Measurements from ENCODE around the gene EEF2KMT. TPM values are rescaled to one million over a fixed set of nuclear protein-coding genes. Genes with fewer than 3 reads are reported as not detected.
A peak's percentile ranks its signal among the peaks of the same experiment; 100 is the strongest.
"Not testable (repeated sequence)": the region's sequence is repeated elsewhere in the genome, so short reads cannot be mapped to it uniquely, and the experiment has no call there.

EEF2KMT gene
- total and polyA plus RNA-seq, 10 donors: 4.5 to 11.7 (median 7.4) TPM

DNA sequence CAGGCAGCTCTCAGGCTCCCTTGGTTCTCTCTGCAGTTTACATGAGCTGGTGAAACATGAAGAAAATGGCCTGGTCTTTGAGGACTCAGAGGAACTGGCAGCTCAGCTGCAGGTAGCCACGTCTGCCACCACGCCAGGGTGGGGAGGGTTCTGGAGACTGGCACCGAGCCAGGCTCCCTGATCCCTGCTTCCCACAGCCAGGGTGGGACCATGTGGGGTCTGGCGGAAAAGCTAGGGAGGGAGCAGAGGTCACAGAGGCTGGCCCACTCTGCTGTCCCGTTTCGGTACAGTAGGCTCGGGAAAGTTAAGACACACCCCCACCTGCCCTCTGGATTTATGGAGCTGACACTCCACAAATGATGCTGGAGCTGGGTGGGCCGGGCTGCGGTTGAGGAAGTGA lies 13.9 kb downstream of the EEF2KMT start:
- H3K27ac ChIP-seq; intact Hi-C loops (cut with DNase I; ENCODE audit: low total_unique reads); H3K4me3 ChIP-seq; H3K4me1 ChIP-seq; H3K27me3 ChIP-seq (replicated peaks in 1 of 7); H3K9me3 ChIP-seq: not testable (repeated sequence)
- 90 to 96% (median 91%) methylated on average over 9 of the region's 9 CpGs for WGBS, 5 donors
- peaks cover 0 to 95% (median 46%) of the 10 kb centered on the region in 6 donors for H3K36me3 ChIP-seq
- DNase-seq: peak; percentile 38
- peak in 1 of 3 donors; percentile 14 for TF ChIP-seq POLR2AphosphoS5 (IDR thresholded peaks at IDR 0.05)

DNA sequence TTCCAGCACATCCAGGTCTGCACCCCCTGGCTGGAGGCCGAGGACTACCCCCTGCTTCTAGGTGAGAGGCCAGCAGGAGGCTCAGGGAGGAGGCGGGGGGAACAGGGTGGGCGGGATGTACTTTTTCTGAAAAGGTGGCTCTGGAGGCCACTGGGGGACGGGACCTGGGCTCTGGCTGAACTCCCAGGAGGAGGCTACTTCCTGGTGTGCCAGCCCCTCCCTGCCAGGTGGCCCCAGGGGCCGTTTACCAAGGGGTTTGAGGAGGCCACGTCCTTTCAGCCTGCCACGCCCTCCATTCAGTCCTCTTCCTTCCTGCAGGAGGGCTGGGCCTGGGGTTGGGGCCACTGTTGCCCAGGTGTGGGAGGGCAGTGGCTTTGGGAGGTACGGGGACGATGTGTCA lies 16.6 kb downstream of the EEF2KMT start:
- H3K27me3 ChIP-seq (replicated peaks in 1 of 7); H3K4me1 ChIP-seq; DNase-seq; intact Hi-C loops (cut with DNase I; ENCODE audit: low total_unique reads); H3K9me3 ChIP-seq; H3K4me3 ChIP-seq; H3K27ac ChIP-seq: not testable (repeated sequence)
- H3K36me3 ChIP-seq: peaks cover 0 to 99% (median 65%) of the 10 kb centered on the region in 6 donors
- 61 to 74% (median 70%) methylated on average over 7 to 9 of the region's 9 CpGs for whole genome bisulfite sequencing, 5 donors

- H3K27me3 ChIP-seq (replicated peaks in 1 of 7); DNase-seq; H3K4me3 ChIP-seq; intact Hi-C loops (cut with DNase I; ENCODE audit: low total_unique reads); H3K4me1 ChIP-seq; H3K9me3 ChIP-seq; H3K27ac ChIP-seq: not testable (repeated sequence)
- WGBS, 5 donors: 86 to 95% (median 93%) methylated on average over 7 to 12 of the region's 12 CpGs
- peaks cover 0 to 99% (median 71%) of the 10 kb centered on the region in 6 donors for H3K36me3 ChIP-seq
Measured at GRCh38 chr16:5080461-5080860, 17.1 kb downstream of the EEF2KMT start.

DNA sequence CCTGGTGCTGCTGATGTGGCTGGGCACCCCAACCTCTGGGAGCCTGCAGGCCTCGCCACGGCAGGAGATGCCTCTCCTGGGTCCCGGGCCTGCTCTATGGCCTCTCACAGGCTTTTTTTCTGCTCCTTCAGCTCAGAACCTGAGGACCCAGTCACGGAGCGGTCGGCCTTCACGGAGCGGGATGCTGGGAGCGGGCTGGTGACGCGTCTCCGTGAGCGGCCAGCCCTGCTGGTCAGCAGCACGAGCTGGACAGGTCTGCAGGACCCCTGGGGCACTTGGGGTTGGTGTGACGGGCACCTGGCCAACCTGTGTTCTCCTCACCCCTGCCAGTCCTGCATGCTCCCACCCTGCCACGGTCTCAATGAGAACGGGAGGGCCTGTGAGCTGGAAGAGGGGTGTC lies 19.0 kb downstream of the EEF2KMT start:
- no peak for DNase-seq
- peaks cover 0 to 100% (median 68%) of the 10 kb centered on the region in 6 donors for H3K36me3 ChIP-seq
- intact Hi-C loops (cut with DNase I; ENCODE audit: low total_unique reads): no loop called here
- TF ChIP-seq POLR2AphosphoS5 (IDR thresholded peaks at IDR 0.05) (no peak), POLR2A (IDR thresholded peaks at IDR 0.05) (no peak)
- TF ChIP-seq, protein P1, sequence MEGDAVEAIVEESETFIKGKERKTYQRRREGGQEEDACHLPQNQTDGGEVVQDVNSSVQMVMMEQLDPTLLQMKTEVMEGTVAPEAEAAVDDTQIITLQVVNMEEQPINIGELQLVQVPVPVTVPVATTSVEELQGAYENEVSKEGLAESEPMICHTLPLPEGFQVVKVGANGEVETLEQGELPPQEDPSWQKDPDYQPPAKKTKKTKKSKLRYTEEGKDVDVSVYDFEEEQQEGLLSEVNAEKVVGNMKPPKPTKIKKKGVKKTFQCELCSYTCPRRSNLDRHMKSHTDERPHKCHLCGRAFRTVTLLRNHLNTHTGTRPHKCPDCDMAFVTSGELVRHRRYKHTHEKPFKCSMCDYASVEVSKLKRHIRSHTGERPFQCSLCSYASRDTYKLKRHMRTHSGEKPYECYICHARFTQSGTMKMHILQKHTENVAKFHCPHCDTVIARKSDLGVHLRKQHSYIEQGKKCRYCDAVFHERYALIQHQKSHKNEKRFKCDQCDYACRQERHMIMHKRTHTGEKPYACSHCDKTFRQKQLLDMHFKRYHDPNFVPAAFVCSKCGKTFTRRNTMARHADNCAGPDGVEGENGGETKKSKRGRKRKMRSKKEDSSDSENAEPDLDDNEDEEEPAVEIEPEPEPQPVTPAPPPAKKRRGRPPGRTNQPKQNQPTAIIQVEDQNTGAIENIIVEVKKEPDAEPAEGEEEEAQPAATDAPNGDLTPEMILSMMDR (IDR thresholded peaks at IDR 0.05 in 8 of 11, conservative IDR thresholded peaks at IDR 0.05 in 3 of 11): no peak
- no peaks in the 10 kb centered on the region for H3K27me3 ChIP-seq (replicated peaks in 1 of 7)
- H3K27ac ChIP-seq: no peak overlapping the region
- H3K4me1 ChIP-seq: peaks cover 0 to 10% (median 0%) of the 10 kb centered on the region in 6 donors
- 91 to 97% (median 91%) methylated on average over 9 to 17 of the region's 17 CpGs; no CpG with 5 or more reads in 1 of the 5 donors for WGBS, 5 donors
- no peak overlapping the region for H3K4me3 ChIP-seq
- H3K9me3 ChIP-seq: no peaks in the 10 kb centered on the region

- H3K27ac ChIP-seq: no peak overlapping the region
- H3K36me3 ChIP-seq: peaks cover 0 to 92% (median 58%) of the 10 kb centered on the region in 6 donors
- intact Hi-C loops (cut with DNase I; ENCODE audit: low total_unique reads): no loop called here
- no peaks in the 10 kb centered on the region for H3K27me3 ChIP-seq (replicated peaks in 1 of 7)
- no peaks in the 10 kb centered on the region for H3K9me3 ChIP-seq
- peaks cover 5 to 23% (median 12%) of the 10 kb centered on the region in 6 donors for H3K4me1 ChIP-seq
- 96 to 97% (median 96%) methylated on average over 11 to 13 of the region's 13 CpGs for WGBS, 5 donors
- DNase-seq: no peak
- TF ChIP-seq POLR2A (IDR thresholded peaks at IDR 0.05): no peak
- no peak overlapping the region for H3K4me3 ChIP-seq
Measured at GRCh38 chr16:5077304-5077703, 20.3 kb downstream of the EEF2KMT start.

- 84 to 95% (median 91%) methylated on average over 5 of the region's 5 CpGs for WGBS, 5 donors
- intact Hi-C loops (cut with DNase I; ENCODE audit: low total_unique reads): no loop called here
- Histone ChIP-seq H3K9me3 (no peaks in the 10 kb centered on the region), H3K27me3 (replicated peaks in 1 of 7) (no peaks in the 10 kb centered on the region), H3K27ac (no peak overlapping the region), H3K36me3 (peaks cover 0 to 76% (median 54%) of the 10 kb centered on the region in 6 donors), H3K4me1 (peaks cover 11 to 38% (median 19%) of the 10 kb centered on the region in 6 donors), H3K4me3 (no peak overlapping the region)
- TF ChIP-seq POLR2A (IDR thresholded peaks at IDR 0.05) (no peak), POLR2AphosphoS5 (IDR thresholded peaks at IDR 0.05) (no peak)
- TF ChIP-seq, protein P1 (IDR thresholded peaks at IDR 0.05 in 8 of 11, conservative IDR thresholded peaks at IDR 0.05 in 3 of 11): no peak
- DNase-seq: peak; percentile 13
Measured at GRCh38 chr16:5075637-5076036, 22.0 kb downstream of the EEF2KMT start.

DNA sequence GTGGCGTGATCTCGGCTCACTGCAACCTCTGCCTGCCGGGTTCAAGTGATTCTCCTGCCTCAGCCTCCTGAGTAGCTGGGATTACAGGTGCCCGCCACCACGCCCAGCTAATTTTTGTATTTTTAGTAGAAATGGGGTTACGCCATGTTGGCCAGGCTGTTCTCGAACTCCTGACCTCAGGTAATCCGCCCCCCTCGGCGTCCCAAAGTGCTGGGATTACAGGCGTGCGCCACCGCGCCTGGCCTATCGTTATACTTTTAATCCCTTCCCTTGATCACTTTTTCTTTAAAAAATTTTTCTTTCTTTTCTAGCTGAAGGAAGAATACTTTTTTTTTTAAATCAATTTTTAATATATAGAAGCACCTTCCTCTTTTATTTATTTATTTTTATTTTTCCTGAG lies 23.8 kb downstream of the EEF2KMT start:
- H3K27ac ChIP-seq; intact Hi-C loops (cut with DNase I; ENCODE audit: low total_unique reads); H3K4me3 ChIP-seq; H3K27me3 ChIP-seq (replicated peaks in 1 of 7); H3K9me3 ChIP-seq: not testable (repeated sequence)
- peaks cover 11 to 38% (median 19%) of the 10 kb centered on the region in 6 donors for H3K4me1 ChIP-seq
- peak; percentile 38 for DNase-seq
- H3K36me3 ChIP-seq: peaks cover 0 to 57% (median 39%) of the 10 kb centered on the region in 6 donors
- 93 to 98% (median 97%) methylated on average over 14 to 15 of the region's 15 CpGs for WGBS, 5 donors
